Measurements from ENCODE around the gene TWIST2. TPM values are rescaled to one million over a fixed set of nuclear protein-coding genes. Genes with fewer than 3 reads are reported as not detected.

The TWIST2 gene
- total RNA-seq, 1 experiment from 2014 or later: 0.22 TPM

GRCh38 chr2:238927746-238928519 lies 80.0 kb downstream of the TWIST2 start:
- Histone ChIP-seq H3K27me3 (ENCODE audit: insufficient read depth, low read length) (no peaks in the 10 kb centered on the region), H2BK12ac (ENCODE audit: insufficient read length, low read depth, low read length) (no peak overlapping the region), H3K79me2 (ENCODE audit: insufficient read depth, low read length) (no peaks in the 10 kb centered on the region), H2AFZ (ENCODE audit: low read length) (no peak overlapping the region), H2BK15ac (ENCODE audit: low read depth, low read length) (no peak overlapping the region), H2BK5ac (ENCODE audit: insufficient read length, low read length) (no peak overlapping the region), H3K4me2 (ENCODE audit: insufficient read depth, insufficient read length, low read length) (no peak overlapping the region), H3K9me3 (ENCODE audit: control insufficient read depth, low read depth, low read length) (no peaks in the 10 kb centered on the region), H4K5ac (ENCODE audit: insufficient read length, low read depth, low read length) (no peak overlapping the region), H2BK120ac (ENCODE audit: low read depth, low read length, poor library complexity, severe bottlenecking) (no peak overlapping the region), H3K23ac (ENCODE audit: insufficient read length, low read depth, low read length) (no peak overlapping the region), H4K91ac (ENCODE audit: insufficient read length, low read depth, low read length) (no peak overlapping the region), H2BK20ac (ENCODE audit: low read depth, low read length, poor library complexity, severe bottlenecking) (no peak overlapping the region), H3K14ac (ENCODE audit: insufficient read depth, low read length) (no peak overlapping the region; the same call in 1 of the 2 replicates), H3K18ac (ENCODE audit: insufficient read length, low read depth, low read length) (no peak overlapping the region), H3K56ac (ENCODE audit: insufficient read length, low read depth, low read length) (no peak overlapping the region), H2AK5ac (ENCODE audit: insufficient read length, low read length) (no peak overlapping the region), H4K20me1 (ENCODE audit: control insufficient read depth, insufficient read depth, insufficient read length) (no peaks in the 10 kb centered on the region), H3K4me1 (ENCODE audit: insufficient read depth, low read length) (no peaks in the 10 kb centered on the region), H4K8ac (replicated peaks; ENCODE audit: insufficient read length, low read depth, low read length) (no peak overlapping the region), H3K23me2 (ENCODE audit: insufficient read length, low read depth, low read length, poor library complexity, severe bottlenecking) (no peaks in the 10 kb centered on the region), H3K27ac (ENCODE audit: insufficient read length, low read depth, low read length) (no peak overlapping the region), H3T11ph (ENCODE audit: low read length) (no peak overlapping the region), H3K4ac (ENCODE audit: low read depth, low read length) (no peak overlapping the region), H3K79me1 (ENCODE audit: insufficient read depth, low read depth, low read length, poor library complexity, severe bottlenecking) (no peaks in the 10 kb centered on the region), H3K9ac (ENCODE audit: extremely low read depth, insufficient read length, low read length) (no peak overlapping the region)
- H3K9me3 Mint-ChIP-seq: no peaks in the 10 kb centered on the region
- no peaks in the 10 kb centered on the region for H3K36me3 Mint-ChIP-seq (ENCODE audit: insufficient read depth in 1 of 3, low read depth in 3 of 3)
- TF ChIP-seq CTCF (conservative IDR thresholded peaks at IDR 0.05): no peak
- H3K4me3 Mint-ChIP-seq: no peak overlapping the region
- WGBS (ENCODE audit: extremely low coverage, insufficient read length, low lambda C conversion rate): no CpG with 5 or more reads among the region's 14 CpGs
- peaks cover 24% of the 10 kb centered on the region for H3K27me3 Mint-ChIP-seq (ENCODE audit: low read depth)
- DNase-seq: no peak
- H3K27ac Mint-ChIP-seq: no peak overlapping the region
- H3K4me1 Mint-ChIP-seq: no peaks in the 10 kb centered on the region

Data from H9 (cell line).